ENCODE measurements around the gene BPIFB3. TPM values are rescaled to one million over a fixed set of nuclear protein-coding genes. Genes with fewer than 3 reads are reported as not detected.

BPIFB3 gene
- total and polyA plus RNA-seq, 9 of the 15 experiments (the other 6 are each of a cell fraction or from before 2014, with no cell fraction given), result not detected

GRCh38 chr20:33068251-33068939, 14.7 kb downstream of the BPIFB3 start:
- Histone ChIP-seq H4K20me1 (replicated peaks; ENCODE audit: control insufficient read depth, insufficient read depth, low read length) (no peaks in the 10 kb centered on the region), H3K4me1 (replicated peaks in 1 of 2; ENCODE audit: control insufficient read depth in 2 of 2, insufficient read depth in 2 of 2, low read length in 2 of 2) (no peaks in the 10 kb centered on the region), H3K4me3 (no peak overlapping the region), H3K27ac (ENCODE audit: extremely low read depth, low read depth, low read length) (no peak overlapping the region), H3K9ac (ENCODE audit: insufficient read depth in 1 of 2, low read depth in 2 of 2, low read length in 2 of 2) (no peak overlapping the region), H3K9me3 (replicated peaks; ENCODE audit: control insufficient read depth, insufficient read depth, low read depth, low read length) (no peaks in the 10 kb centered on the region), H3K9me1 (ENCODE audit: control insufficient read depth, insufficient read depth, low read length) (no peaks in the 10 kb centered on the region), H2AFZ (ENCODE audit: low read depth, low read length) (no peak overlapping the region), H3K27me3 (ENCODE audit: control insufficient read depth in 2 of 2, insufficient read depth in 2 of 2, low read length in 2 of 2) (peaks cover 24 to 54% of the 10 kb centered on the region in 2 experiments; a peak in 4 of 5 replicates), H3K79me2 (ENCODE audit: control insufficient read depth, insufficient read depth, low read length) (no peaks in the 10 kb centered on the region), H3K4me2 (ENCODE audit: insufficient read depth, low read length) (no peak overlapping the region), H3K36me3 (ENCODE audit: control insufficient read depth, insufficient read depth, low read length) (no peaks in the 10 kb centered on the region)
- DNase-seq (ENCODE audit: extremely low read depth in 1 of 4, low spot score in 3 of 4), result no peak
- ChIA-PET POLR2A (interaction anchor here (1.5 to 1.6 kb wide), 2 partner anchors 8 to 10 kb away, joined by 5 to 6 read pairs; no protein-coding TSS in a partner anchor), CTCF (ENCODE audit: low intra/inter-chr PET ratio) (no interaction called here)
- ATAC-seq, result no peak
- TF ChIP-seq NCOA6 (IDR thresholded peaks at IDR 0.05), result no peak
- TF ChIP-seq NR2C2 (CRISPR knock-in tag; IDR thresholded peaks at IDR 0.05), result no peak
- no peak for TF ChIP-seq NR2C2 (tag; IDR thresholded peaks at IDR 0.05)
- no peak for TF ChIP-seq RBBP5 (IDR thresholded peaks at IDR 0.05; ENCODE audit: borderline replicate concordance, insufficient read depth, low read length, poor library complexity, severe bottlenecking)
- no peak for TF ChIP-seq CREB5 (CRISPR knock-in tag; IDR thresholded peaks at IDR 0.05)
- no peak for TF ChIP-seq PHF8 (IDR thresholded peaks at IDR 0.05; ENCODE audit: borderline replicate concordance, low read length)
- TF ChIP-seq, protein P1, sequence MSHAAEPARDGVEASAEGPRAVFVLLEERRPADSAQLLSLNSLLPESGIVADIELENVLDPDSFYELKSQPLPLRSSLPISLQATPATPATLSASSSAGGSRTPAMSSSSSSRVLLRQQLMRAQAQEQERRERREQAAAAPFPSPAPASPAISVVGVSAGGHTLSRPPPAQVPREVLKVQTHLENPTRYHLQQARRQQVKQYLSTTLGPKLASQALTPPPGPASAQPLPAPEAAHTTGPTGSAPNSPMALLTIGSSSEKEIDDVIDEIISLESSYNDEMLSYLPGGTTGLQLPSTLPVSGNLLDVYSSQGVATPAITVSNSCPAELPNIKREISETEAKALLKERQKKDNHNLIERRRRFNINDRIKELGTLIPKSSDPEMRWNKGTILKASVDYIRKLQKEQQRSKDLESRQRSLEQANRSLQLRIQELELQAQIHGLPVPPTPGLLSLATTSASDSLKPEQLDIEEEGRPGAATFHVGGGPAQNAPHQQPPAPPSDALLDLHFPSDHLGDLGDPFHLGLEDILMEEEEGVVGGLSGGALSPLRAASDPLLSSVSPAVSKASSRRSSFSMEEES (CRISPR knock-in tag; IDR thresholded peaks at IDR 0.05), result no peak
- no peak for TF ChIP-seq MYC (IDR thresholded peaks at IDR 0.05; ENCODE audit: low read depth, low read length)
- no peak for TF ChIP-seq MYC (CRISPR knock-in tag; IDR thresholded peaks at IDR 0.05; ENCODE audit: borderline replicate concordance, low read depth)
- no peak for TF ChIP-seq SETDB1 (IDR thresholded peaks at IDR 0.05; ENCODE audit: low read length)
- TF ChIP-seq MYNN (IDR thresholded peaks at IDR 0.05), result no peak
- TF ChIP-seq MYNN (CRISPR knock-in tag; IDR thresholded peaks at IDR 0.05), result no peak
- no peak for TF ChIP-seq RAD51 (IDR thresholded peaks at IDR 0.05; ENCODE audit: borderline replicate concordance, low read depth)
- no peak for TF ChIP-seq NR2C1 (IDR thresholded peaks at IDR 0.05)
- TF ChIP-seq NR2C1 (tag; IDR thresholded peaks at IDR 0.05), result no peak
- TF ChIP-seq ZNF133 (CRISPR knock-in tag; IDR thresholded peaks at IDR 0.05), result no peak
- BruUV-seq (replicated peaks), result no TSS peak
- FAIRE-seq, result no peak
- in situ Hi-C loops (cut with MboI) (no loop called here), intact Hi-C loops (cut with micrococcal nuclease) (no loop called here)
- WGBS (ENCODE audit: insufficient coverage, low coverage, missing lambda C conversion rate), result under 1% methylated on average over 11 of the region's 12 CpGs
